GM18870 (cell line): ENCODE data around the gene OR52E1.
"Not testable (repeated sequence)": the region's sequence is repeated elsewhere in the genome, so short reads cannot be mapped to it uniquely, and the experiment has no call there.

Source experiments
- ATAC-seq: cut with Tn5 transposase; IDR thresholded peaks from one replicate; pipeline ENCODE4 v1.9.1; 2021; ENCODE audit warnings: moderate library complexity; ENCODE audit not compliant: unreplicated experiment

Gene OR52E1

GRCh38 chr11:5069272-5069671 is at the start of gene OR52E1:
OR52E1 (plus strand) TSS chr11:5069572.
- no peak for ATAC-seq

GRCh38 chr11:5021996-5022395 is 47.4 kb upstream of the OR52E1 start:
- no peak for ATAC-seq

GRCh38 chr11:5036669-5037068 is 32.7 kb upstream of the OR52E1 start:
- no peak for ATAC-seq

- no peak for ATAC-seq
Observed at GRCh38 chr11:5037926-5038325, 31.4 kb upstream of the OR52E1 start.

GRCh38 chr11:5038341-5038740 is 31.0 kb upstream of the OR52E1 start:
- ATAC-seq, result no peak

GRCh38 chr11:5040876-5041275 is 28.5 kb upstream of the OR52E1 start:
- no peak for ATAC-seq

GRCh38 chr11:5042091-5042490 is 27.3 kb upstream of the OR52E1 start:
- no peak for ATAC-seq

GRCh38 chr11:5043380-5043779 is 26.0 kb upstream of the OR52E1 start:
- ATAC-seq, result no peak

- no peak for ATAC-seq
Observed at GRCh38 chr11:5046226-5046625, 23.1 kb upstream of the OR52E1 start, which contains the start of gene OR52J3. OR52J3 (plus strand) TSS chr11:5046526; CDS start chr11:5046526, 0 bp downstream.

- ATAC-seq, result no peak
Observed at GRCh38 chr11:5046754-5047330, 22.5 kb upstream of the OR52E1 start.

GRCh38 chr11:5058679-5059078 is 10.7 kb upstream of the OR52E1 start:
- ATAC-seq, result not testable (repeated sequence)

GRCh38 chr11:5059391-5059790 is 10.0 kb upstream of the OR52E1 start, which contains the start of gene OR52E2:
OR52E2 (minus strand) TSS chr11:5059627; CDS start chr11:5059627, 0 bp downstream.
- ATAC-seq, result no peak

GRCh38 chr11:5065027-5065426 is 4.3 kb upstream of the OR52E1 start:
- ATAC-seq, result no peak

- ATAC-seq, result no peak
Observed at GRCh38 chr11:5071799-5072198, 2.4 kb downstream of the OR52E1 start.

- no peak for ATAC-seq
Observed at GRCh38 chr11:5081405-5081804, 12.0 kb downstream of the OR52E1 start.

GRCh38 chr11:5083602-5084001 is 14.2 kb downstream of the OR52E1 start:
- ATAC-seq, result no peak

GRCh38 chr11:5088556-5088955 is 19.2 kb downstream of the OR52E1 start:
- ATAC-seq, result no peak

GRCh38 chr11:5090668-5091067 is 21.3 kb downstream of the OR52E1 start:
- ATAC-seq, result no peak

- no peak for ATAC-seq
Observed at GRCh38 chr11:5092821-5093585, 23.6 kb downstream of the OR52E1 start.

- no peak for ATAC-seq
Observed at GRCh38 chr11:5096011-5096410, 26.6 kb downstream of the OR52E1 start.

GRCh38 chr11:5102246-5102645 is 32.9 kb downstream of the OR52E1 start:
- ATAC-seq, result no peak

GRCh38 chr11:5103066-5103465 is 33.7 kb downstream of the OR52E1 start:
- no peak for ATAC-seq
